ENCODE data around the gene TMPRSS4.

GRCh38 chr11:118049771-118050170 is 27.1 kb upstream of the TMPRSS4 start:
- TF ChIP-seq CTCF (IDR thresholded peaks at IDR 0.05) (no peak), POLR2A (IDR thresholded peaks at IDR 0.05) (no peak)

Measured in testis (tissue), 2 donors.